KMS-11 (cell line): ENCODE data around the gene KRT40.

Source experiments
- H2AFZ ChIP-seq: fragments of 200-600 bp; sonication (generic); 2 replicates; pipeline ENCODE4 v1.6.1; 2016; ENCODE audit warnings: antibody characterized with exemption, mixed run types, low read depth
- H3K27ac ChIP-seq: fragments of 200-600 bp; sonication (generic); 2 replicates; pipeline ENCODE4 v1.6.1; 2016; ENCODE audit warnings: mild to moderate bottlenecking, mixed run types
- H3K27me3 ChIP-seq: fragments of 200-600 bp; sonication (generic); 2 replicates; pipeline ENCODE4 v1.6.1; 2017; ENCODE audit warnings: mild to moderate bottlenecking, low read depth, mixed run types, moderate library complexity; ENCODE audit not compliant: insufficient read depth
- H3K36me3 ChIP-seq: fragments of 200-600 bp; sonication (generic); 2 replicates; pipeline ENCODE4 v1.6.1; 2017; ENCODE audit warnings: mild to moderate bottlenecking, mixed run types; ENCODE audit not compliant: insufficient read depth
- H3K4me1 ChIP-seq: fragments of 200-600 bp; sonication (generic); 2 replicates; pipeline ENCODE4 v1.6.1; 2016; ENCODE audit warnings: mild to moderate bottlenecking, low read depth, mixed run types; ENCODE audit not compliant: poor library complexity, severe bottlenecking
- H3K4me2 ChIP-seq: fragments of 200-600 bp; sonication (generic); 2 replicates; pipeline ENCODE4 v1.7.0; 2016; ENCODE audit warnings: mild to moderate bottlenecking, mixed run types
- H3K4me3 ChIP-seq: fragments of 200-600 bp; sonication (generic); IDR thresholded peaks from 2 replicates; pipeline ENCODE4 v1.6.1; 2017; ENCODE audit warnings: low read depth, low read length, mixed read lengths; ENCODE audit not compliant: insufficient read depth
- H3K79me2 ChIP-seq: fragments of 200-600 bp; sonication (generic); 2 replicates; pipeline ENCODE4 v1.6.1; 2016; ENCODE audit warnings: low read depth, mixed run types; ENCODE audit not compliant: insufficient read depth
- H3K9ac ChIP-seq: fragments of 200-600 bp; sonication (generic); 2 replicates; pipeline ENCODE4 v1.6.1; 2016; ENCODE audit warnings: mild to moderate bottlenecking, mixed run types
- H4K20me1 ChIP-seq: fragments of 200-600 bp; sonication (generic); 2 replicates; pipeline ENCODE4 v1.6.1; 2016; ENCODE audit warnings: mild to moderate bottlenecking, mixed run types; ENCODE audit not compliant: insufficient read depth
- CTCF ChIP-seq: fragments of 200-600 bp; sonication (generic); conservative IDR thresholded peaks from 2 replicates; pipeline ENCODE4 v1.6.1; 2017; ENCODE audit warnings: low read depth, mild to moderate bottlenecking, antibody characterized with exemption, low read length, moderate library complexity, mixed read lengths

KRT40 gene

GRCh38 chr17:41010441-41010840 is 26.3 kb upstream of the KRT40 start:
- no peaks in the 10 kb centered on the region for H3K79me2 ChIP-seq
- H4K20me1 ChIP-seq = no peaks in the 10 kb centered on the region
- no peak overlapping the region for H3K4me3 ChIP-seq
- H2AFZ ChIP-seq = no peak overlapping the region
- H3K27ac ChIP-seq = no peak overlapping the region
- H3K4me2 ChIP-seq = no peak overlapping the region
- no peak overlapping the region for H3K9ac ChIP-seq
- H3K36me3 ChIP-seq = no peaks in the 10 kb centered on the region
- TF ChIP-seq CTCF = no peak
- H3K27me3 ChIP-seq = no peaks in the 10 kb centered on the region
- no peaks in the 10 kb centered on the region for H3K4me1 ChIP-seq

GRCh38 chr17:41009936-41010335 is 25.8 kb upstream of the KRT40 start:
- Histone ChIP-seq H3K36me3 (no peaks in the 10 kb centered on the region), H3K4me2 (no peak overlapping the region), H3K4me3 (no peak overlapping the region), H3K4me1 (no peaks in the 10 kb centered on the region), H3K79me2 (no peaks in the 10 kb centered on the region), H4K20me1 (no peaks in the 10 kb centered on the region), H3K27me3 (no peaks in the 10 kb centered on the region), H2AFZ (no peak overlapping the region), H3K27ac (no peak overlapping the region), H3K9ac (no peak overlapping the region)
- TF ChIP-seq CTCF = no peak

- Histone ChIP-seq H3K4me2 (no peak overlapping the region), H3K9ac (no peak overlapping the region), H4K20me1 (no peaks in the 10 kb centered on the region), H3K79me2 (no peaks in the 10 kb centered on the region), H3K27me3 (no peaks in the 10 kb centered on the region), H2AFZ (no peak overlapping the region), H3K4me1 (no peaks in the 10 kb centered on the region), H3K27ac (no peak overlapping the region), H3K4me3 (no peak overlapping the region), H3K36me3 (no peaks in the 10 kb centered on the region)
- TF ChIP-seq CTCF = no peak
Measured at GRCh38 chr17:41009301-41009760, 25.2 kb upstream of the KRT40 start.

- no peak for TF ChIP-seq CTCF
- Histone ChIP-seq H3K4me3 (no peak within 1 kb of the TSS), H4K20me1 (no peaks in the 10 kb centered on the region), H3K79me2 (no peaks in the 10 kb centered on the region), H3K27me3 (no peaks in the 10 kb centered on the region), H2AFZ (no peak within 1 kb of the TSS), H3K9ac (no peak within 1 kb of the TSS), H3K4me2 (no peak within 1 kb of the TSS), H3K36me3 (no peaks in the 10 kb centered on the region), H3K4me1 (no peaks in the 10 kb centered on the region), H3K27ac (no peak within 1 kb of the TSS)
Measured at GRCh38 chr17:41008811-41009210, 24.7 kb upstream of the KRT40 start, which contains the start of gene KRTAP3-1. TSS of gene KRTAP3-1 (minus strand) at chr17:41009128. CDS start at chr17:41009074, 54 bp downstream.

GRCh38 chr17:41004397-41004796 is 20.3 kb upstream of the KRT40 start:
- Histone ChIP-seq H4K20me1 (no peaks in the 10 kb centered on the region), H3K9ac (no peak overlapping the region), H3K4me3 (no peak overlapping the region), H3K36me3 (no peaks in the 10 kb centered on the region), H3K4me1 (no peaks in the 10 kb centered on the region), H3K27me3 (no peaks in the 10 kb centered on the region), H2AFZ (no peak overlapping the region), H3K4me2 (no peak overlapping the region), H3K27ac (no peak overlapping the region), H3K79me2 (no peaks in the 10 kb centered on the region)
- no peak for TF ChIP-seq CTCF
